ENCODE measurements around the gene LSM6.

LSM6 gene

GRCh38 chr4:146186596-146186995, 11.1 kb downstream of the LSM6 start:
- DNase-seq: no peak

GRCh38 chr4:146190456-146190855, 14.9 kb downstream of the LSM6 start:
- DNase-seq: no peak

DNA sequence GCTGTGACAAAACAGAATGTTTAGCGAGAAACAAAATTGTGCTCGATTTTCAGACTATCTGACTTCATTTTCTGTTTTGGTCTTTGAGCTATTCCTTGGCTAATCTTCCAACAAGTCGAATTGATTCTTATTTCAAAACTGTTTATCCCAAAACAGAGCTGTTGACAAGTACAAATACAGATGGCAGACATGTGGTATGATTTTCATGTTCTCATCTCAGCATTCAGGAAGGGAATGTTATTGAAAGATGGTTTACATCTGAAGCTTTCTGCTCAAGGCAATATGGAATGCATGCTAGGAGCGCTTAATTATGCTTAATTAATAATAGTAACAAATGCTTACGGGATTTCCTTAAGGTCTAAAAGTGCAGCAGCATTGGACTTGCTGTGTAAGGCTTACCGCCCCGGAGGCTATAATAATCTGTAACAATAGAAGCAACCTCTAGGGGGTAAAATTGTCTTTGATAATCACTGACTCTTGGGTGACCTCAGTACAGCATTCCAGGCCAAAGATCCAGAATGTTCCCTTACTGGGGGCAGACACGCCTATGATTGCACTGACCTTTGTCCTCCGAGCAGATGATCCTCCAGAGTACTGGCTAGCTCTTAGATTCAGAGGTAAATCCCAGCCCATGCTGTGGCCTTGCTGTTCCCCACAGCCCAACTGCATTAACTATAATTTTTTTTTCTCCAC, 16.4 kb downstream of the LSM6 start:
- no peak for DNase-seq

DNA sequence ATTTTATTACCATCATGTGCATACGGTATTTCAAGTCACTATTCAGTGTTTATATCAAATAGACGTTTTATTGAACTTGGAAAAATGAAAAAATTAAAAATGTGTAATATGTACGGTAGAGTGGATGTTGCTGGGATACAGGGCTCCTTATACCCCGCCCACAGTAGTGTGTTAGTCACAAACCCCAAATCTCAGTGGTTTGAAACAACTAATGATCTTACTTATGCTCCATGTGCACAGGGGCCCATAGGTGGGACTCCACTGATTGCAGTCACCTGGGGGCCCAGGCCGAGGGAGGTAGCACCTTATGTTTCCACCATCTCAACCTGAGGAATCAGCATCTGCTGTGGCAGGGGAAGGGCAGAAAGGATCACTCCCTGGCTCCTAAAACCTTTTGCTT, 18.1 kb downstream of the LSM6 start:
- no peak for DNase-seq

DNA sequence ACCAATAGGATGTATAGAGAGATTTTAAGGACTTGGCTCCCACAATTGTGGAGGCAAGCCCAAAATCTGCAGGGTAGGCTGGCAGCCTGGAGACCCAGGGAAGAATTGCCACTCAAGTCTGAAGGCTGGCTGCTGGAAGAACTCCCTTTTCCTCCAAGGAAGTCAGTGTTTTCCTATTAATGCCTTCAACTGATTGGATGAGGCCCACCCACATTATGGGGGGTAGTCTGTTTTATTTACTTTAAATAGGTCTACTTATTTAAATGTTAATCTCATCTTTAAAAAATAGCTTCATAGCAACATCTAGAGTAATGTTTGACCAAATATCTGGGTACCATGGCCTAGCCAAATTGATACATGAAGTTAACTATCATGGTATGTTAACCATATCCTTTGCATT, 18.7 kb downstream of the LSM6 start:
- no peak for DNase-seq

DNA sequence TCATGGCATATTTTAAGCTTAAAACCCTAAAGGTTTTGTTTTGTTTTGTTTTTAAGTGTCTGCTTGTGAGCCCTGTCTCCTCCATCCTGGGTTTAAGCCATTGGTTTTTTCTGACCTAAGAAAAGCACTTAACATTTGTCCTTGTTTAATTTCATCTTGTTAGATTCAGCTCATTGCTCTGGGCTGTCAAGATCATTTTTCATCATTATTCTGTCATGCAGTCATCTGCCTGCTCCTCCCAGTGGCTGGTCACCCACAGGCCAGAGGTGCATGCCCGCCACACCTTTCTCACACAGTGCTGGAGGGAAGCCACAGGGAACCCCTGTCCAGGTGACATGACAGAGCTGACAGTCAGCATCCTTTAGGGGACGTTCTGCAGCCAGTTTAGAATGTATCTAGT, 27.1 kb downstream of the LSM6 start:
- no peak for DNase-seq

- no peak for DNase-seq
Observed at GRCh38 chr4:146207410-146207809, 31.9 kb downstream of the LSM6 start.

- DNase-seq: no peak
Observed at GRCh38 chr4:146210890-146211289, 35.4 kb downstream of the LSM6 start.

DNA sequence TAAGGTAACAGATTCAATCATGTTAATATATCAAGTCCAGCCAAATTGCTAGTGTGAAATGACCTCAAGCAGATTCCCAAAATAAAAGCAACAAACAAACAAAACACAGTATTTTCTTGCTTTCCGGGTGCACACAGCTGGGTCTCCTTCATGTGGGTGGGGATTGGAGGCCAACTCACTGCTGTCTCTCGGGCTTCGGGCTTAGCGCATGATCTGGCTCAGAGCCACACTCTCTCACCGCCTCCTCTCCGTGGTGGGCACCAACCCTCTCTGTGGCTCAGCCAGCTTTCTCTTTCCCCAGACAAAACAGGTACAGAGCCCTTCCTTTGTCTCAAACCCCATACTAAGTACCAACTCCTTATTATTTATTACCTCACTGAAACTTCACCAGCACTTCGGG, 35.9 kb downstream of the LSM6 start:
- no peak for DNase-seq

DNA sequence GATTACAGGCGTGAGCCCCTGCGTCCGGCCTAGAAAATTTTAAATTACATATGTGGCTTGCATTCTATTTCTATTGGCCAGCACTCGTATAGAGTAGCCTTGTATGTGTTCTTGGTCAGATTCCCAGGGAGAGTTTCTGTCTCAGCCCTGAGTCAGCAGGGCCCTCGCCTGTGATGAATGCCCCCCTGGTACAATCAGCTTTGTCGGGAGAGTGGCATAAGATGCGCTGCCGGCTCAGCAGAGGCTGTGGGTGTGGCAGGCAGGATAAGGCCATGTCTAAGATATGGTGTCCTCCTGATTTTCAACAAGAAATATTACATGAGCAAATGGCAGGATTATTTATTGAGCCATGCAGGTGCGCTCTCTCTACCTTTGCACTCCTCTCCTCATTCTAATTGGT, 37.3 kb downstream of the LSM6 start:
- DNase-seq: no peak

GRCh38 chr4:146214238-146214637, 38.7 kb downstream of the LSM6 start, which contains the start of gene REELD1:
Gene REELD1 (plus strand): TSS chr4:146214538. CDS start chr4:146216953, 2,415 bp downstream.
- no peak for DNase-seq

GRCh38 chr4:146222313-146222712, 46.8 kb downstream of the LSM6 start:
- no peak for DNase-seq

- DNase-seq: no peak
Observed at GRCh38 chr4:146224326-146224966, 48.9 kb downstream of the LSM6 start.

DNA sequence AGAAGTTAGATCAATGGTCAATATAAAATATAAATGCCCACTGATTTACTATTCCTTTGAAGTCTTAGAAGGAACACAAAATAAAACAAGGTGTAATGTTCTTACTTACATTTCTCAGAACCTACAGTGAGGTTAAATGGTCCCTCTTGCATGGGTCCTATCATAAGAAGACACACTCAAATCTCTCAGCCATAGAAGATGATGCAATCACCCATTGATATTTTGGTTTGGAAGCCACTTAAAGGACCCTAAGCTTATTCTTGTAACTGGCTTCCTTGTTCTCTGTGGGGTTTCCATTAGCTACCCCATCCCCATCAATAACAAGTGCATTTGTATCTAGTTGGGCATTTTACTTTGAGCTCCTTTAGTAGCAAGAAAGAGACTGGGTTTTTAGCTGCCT, 53.9 kb downstream of the LSM6 start:
- DNase-seq: no peak

GRCh38 chr4:146232131-146232722, 56.7 kb downstream of the LSM6 start:
- DNase-seq: no peak

DNA sequence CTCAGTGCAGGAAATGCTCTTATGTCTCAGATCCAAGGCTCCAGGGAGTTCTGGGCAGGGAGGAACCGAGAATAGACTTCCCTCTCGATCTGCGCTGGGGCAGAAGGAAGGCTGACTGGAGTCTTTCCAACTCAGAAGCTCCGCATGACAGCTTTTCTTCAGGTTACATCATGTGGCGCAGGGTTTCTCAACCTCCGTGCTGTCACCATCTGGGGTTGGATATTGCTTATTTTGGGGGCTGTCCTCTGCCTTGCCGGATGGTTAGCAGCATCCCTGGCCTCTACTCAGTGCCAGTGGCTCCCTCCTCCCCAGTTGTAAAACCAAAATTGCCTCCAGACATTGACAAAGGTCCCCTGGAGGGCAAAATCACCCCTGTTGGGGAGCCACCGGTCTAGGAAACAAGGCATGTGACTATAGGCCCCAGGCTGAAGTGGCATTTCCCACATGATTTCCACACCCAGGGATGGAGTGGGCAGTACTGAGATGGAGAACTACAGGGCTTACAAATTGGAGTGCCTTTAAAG, 60.2 kb downstream of the LSM6 start:
- DNase-seq: no peak

DNA sequence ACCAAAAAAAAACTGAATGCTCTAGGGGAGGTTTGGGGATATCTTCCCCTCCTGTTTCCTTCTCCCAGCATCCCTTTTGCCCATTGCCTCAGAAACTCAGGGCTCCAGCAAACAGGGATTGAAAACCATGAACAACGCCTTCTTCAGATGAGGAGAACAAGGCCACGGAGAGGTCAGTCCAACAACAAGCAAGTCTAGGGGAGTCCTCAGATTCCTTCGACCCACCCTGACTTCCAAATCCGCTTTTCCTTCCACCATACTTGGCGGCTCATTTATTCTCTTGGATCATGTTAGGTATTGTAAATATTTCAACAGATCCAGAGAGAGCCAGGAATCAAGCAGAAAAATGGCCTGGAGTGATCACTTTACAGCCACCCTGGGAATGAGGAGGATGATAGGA, 60.7 kb downstream of the LSM6 start:
- DNase-seq: no peak

DNA sequence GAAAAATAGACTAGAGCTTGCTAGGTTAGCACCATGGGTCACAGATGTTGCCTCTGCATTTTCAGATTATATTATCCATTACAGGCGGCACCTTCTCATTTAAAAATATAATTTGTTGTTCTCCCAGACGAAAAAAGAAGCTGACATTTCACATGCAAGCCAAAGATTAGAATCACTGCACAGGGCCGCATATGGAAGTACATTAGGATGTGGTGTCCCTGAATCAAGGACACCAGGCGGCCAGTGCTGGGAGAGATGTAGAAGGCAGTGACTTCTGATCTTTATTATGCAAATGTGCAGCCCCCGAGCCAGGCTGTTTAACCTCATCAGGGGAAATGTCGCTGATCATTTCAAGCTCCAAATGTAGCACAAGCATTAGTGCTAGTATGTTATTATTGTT, 61.6 kb downstream of the LSM6 start:
- DNase-seq: no peak

DNA sequence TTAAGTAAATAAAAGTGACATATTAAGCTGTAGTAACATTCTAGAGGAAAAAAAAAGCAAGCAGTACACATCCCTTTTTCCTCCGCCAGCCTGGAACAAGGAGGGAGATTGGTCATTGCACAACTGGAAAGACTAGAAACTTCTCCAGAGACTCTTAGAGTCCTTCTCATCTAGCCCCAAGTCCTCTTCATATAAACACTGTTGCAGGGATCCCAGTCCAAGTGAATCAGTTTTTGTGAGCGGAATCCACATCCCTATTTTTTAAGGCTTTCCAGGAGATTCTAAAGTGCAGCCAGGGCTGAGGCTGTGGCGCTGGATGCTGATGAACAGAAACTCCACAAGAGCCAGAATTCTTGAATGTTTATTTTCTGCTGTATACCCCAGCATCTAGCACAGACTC, 62.6 kb downstream of the LSM6 start:
- no peak for DNase-seq
